Peyer's patch (tissue), 4 donors: ENCODE measurements around the gene GPR183. TPM values are rescaled to one million over a fixed set of nuclear protein-coding genes. Genes with fewer than 3 reads are reported as not detected.

Experiments
- DNase-seq, 3 donors: peaks; one replicate each; pipeline ENCODE4 v3.0.0-alpha.2; 2017 to 2019
- H3K27ac ChIP-seq, 4 donors: fragments of 200-600 bp; sonication (generic); one replicate each; pipeline ENCODE4 v1.5.1; 2016 to 2019
- H3K27me3 ChIP-seq, 2 donors: fragments of 200-600 bp; sonication (generic); one replicate each; pipeline ENCODE4 v1.5.1; 2019
- H3K36me3 ChIP-seq, 3 donors: fragments of 200-600 bp; sonication (generic); one replicate each; pipeline ENCODE4 v1.5.1; 2016 to 2019
- H3K4me1 ChIP-seq, 4 donors: fragments of 200-600 bp; sonication (generic); one replicate each; pipeline ENCODE4 v1.5.1; 2016 to 2019
- H3K4me3 ChIP-seq, 4 donors: fragments of 200-600 bp; sonication (generic); 1 replicate in 3 of 4; 2 replicates in 1 of 4; pipeline ENCODE4 v1.5.1; 2016 to 2019; ENCODE audit warnings: mild to moderate bottlenecking in 1 of 4
- H3K9me3 ChIP-seq, 4 donors: fragments of 200-600 bp; sonication (generic); one replicate each; pipeline ENCODE4 v1.5.1; 2016 to 2019; ENCODE audit warnings: mild to moderate bottlenecking in 1 of 4
- POLR2A ChIP-seq, 2 donors: fragments of 450-650 bp; IDR thresholded peaks; one replicate each; pipeline ENCODE4 v1.5.1; 2017; ENCODE audit warnings: antibody characterized with exemption in 2 of 2, mild to moderate bottlenecking in 2 of 2, moderate library complexity in 2 of 2
- total RNA-seq, 4 donors: library from RNA; depleted of rRNA; stranded (reverse); fragments of >200 nt; gene quantifications; one replicate each; pipeline ENCODE4 v1.1.0, GENCODE V29; 2016
- TF ChIP-seq, protein P1 (sequence below), 6 experiments: fragments of 450-650 bp in 4 of 6; fragments of 200-600 bp in 2 of 6; sonication (generic) in 1 of 6; IDR thresholded peaks; one replicate each; pipeline ENCODE4 v1.5.1; 2017 to 2019; ENCODE audit warnings: antibody characterized with exemption in 6 of 6, mild to moderate bottlenecking in 3 of 6, moderate library complexity in 1 of 6

GPR183 gene
- total RNA-seq, 4 donors from 2014 or later = 1.1 to 24.8 (median 3.9) TPM

GRCh38 chr13:99278843-99279242 lies 28.4 kb downstream of the GPR183 start:
- no peaks in the 10 kb centered on the region for H3K9me3 ChIP-seq
- H3K27me3 ChIP-seq = no peaks in the 10 kb centered on the region
- TF ChIP-seq, protein P1, sequence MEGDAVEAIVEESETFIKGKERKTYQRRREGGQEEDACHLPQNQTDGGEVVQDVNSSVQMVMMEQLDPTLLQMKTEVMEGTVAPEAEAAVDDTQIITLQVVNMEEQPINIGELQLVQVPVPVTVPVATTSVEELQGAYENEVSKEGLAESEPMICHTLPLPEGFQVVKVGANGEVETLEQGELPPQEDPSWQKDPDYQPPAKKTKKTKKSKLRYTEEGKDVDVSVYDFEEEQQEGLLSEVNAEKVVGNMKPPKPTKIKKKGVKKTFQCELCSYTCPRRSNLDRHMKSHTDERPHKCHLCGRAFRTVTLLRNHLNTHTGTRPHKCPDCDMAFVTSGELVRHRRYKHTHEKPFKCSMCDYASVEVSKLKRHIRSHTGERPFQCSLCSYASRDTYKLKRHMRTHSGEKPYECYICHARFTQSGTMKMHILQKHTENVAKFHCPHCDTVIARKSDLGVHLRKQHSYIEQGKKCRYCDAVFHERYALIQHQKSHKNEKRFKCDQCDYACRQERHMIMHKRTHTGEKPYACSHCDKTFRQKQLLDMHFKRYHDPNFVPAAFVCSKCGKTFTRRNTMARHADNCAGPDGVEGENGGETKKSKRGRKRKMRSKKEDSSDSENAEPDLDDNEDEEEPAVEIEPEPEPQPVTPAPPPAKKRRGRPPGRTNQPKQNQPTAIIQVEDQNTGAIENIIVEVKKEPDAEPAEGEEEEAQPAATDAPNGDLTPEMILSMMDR (IDR thresholded peaks at IDR 0.05) = no peak
- TF ChIP-seq POLR2A (IDR thresholded peaks at IDR 0.05) = no peak
- H3K4me1 ChIP-seq = peaks cover 0 to 40% (median 19%) of the 10 kb centered on the region in 4 donors
- no peak for DNase-seq
- no peak overlapping the region for H3K4me3 ChIP-seq
- H3K36me3 ChIP-seq = no peaks in the 10 kb centered on the region
- no peak overlapping the region for H3K27ac ChIP-seq

DNA sequence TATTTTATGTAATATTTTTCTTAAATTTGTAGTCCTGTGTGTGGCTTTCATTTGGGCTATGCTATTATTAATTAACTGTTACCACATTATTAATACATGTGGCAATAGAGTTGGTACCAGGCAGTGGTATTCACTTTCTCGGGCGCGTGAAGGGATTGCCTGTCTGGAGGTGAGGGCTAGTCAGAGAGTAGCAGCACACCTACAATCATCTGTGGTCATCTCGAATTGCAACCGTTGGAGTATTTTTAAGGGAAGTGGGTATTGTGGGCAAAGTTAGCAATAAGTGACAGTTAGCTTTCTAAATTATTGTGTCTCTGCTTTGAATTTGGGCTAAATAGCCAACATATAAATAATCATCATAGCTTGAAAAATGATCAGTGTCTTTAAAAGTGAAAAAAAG lies 29.0 kb downstream of the GPR183 start:
- no peaks in the 10 kb centered on the region for H3K36me3 ChIP-seq
- H3K4me1 ChIP-seq = peaks cover 0 to 34% (median 16%) of the 10 kb centered on the region in 4 donors
- no peak overlapping the region for H3K4me3 ChIP-seq
- H3K27ac ChIP-seq = no peak overlapping the region
- no peaks in the 10 kb centered on the region for H3K9me3 ChIP-seq
- no peaks in the 10 kb centered on the region for H3K27me3 ChIP-seq
- TF ChIP-seq POLR2A (IDR thresholded peaks at IDR 0.05) = no peak
- TF ChIP-seq, protein P1 (IDR thresholded peaks at IDR 0.05) = no peak
- no peak for DNase-seq

GRCh38 chr13:99277629-99278028 lies 29.6 kb downstream of the GPR183 start:
- Histone ChIP-seq H3K27ac (no peak overlapping the region), H3K4me3 (no peak overlapping the region), H3K4me1 (peaks cover 0 to 28% (median 13%) of the 10 kb centered on the region in 4 donors), H3K9me3 (peaks cover 0 to under 1% (median 0%) of the 10 kb centered on the region in 4 donors), H3K27me3 (no peaks in the 10 kb centered on the region), H3K36me3 (no peaks in the 10 kb centered on the region)
- TF ChIP-seq, protein P1 (IDR thresholded peaks at IDR 0.05) = no peak
- no peak for TF ChIP-seq POLR2A (IDR thresholded peaks at IDR 0.05)
- no peak for DNase-seq

DNA sequence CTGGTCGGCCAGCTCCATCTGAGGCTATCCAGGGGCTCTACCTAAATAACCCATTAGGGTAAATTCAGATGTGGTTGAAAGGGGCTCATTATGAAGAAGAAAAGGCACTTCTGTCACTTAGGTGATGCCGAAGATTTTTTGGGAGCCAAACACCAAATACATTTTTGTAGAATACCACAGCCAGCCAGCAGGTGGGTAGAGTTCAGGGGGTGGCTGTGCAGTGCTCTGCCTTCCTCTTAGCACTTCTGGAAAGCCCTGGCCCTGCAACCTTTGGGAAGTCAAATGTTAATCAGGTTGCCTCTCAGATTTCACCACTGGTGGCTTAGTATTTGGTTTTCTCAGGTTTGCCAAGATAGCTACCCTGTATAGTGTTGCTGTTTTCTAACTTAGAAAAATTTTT lies 30.5 kb downstream of the GPR183 start:
- Histone ChIP-seq H3K4me3 (no peak overlapping the region), H3K27me3 (no peaks in the 10 kb centered on the region), H3K36me3 (no peaks in the 10 kb centered on the region), H3K4me1 (peaks cover 0 to 25% (median 8%) of the 10 kb centered on the region in 4 donors), H3K9me3 (peaks cover 0 to 4% (median 0%) of the 10 kb centered on the region in 4 donors), H3K27ac (peak overlapping the region in 1 of 4 donors; percentile 8)
- TF ChIP-seq POLR2A (IDR thresholded peaks at IDR 0.05) = no peak
- TF ChIP-seq, protein P1 (IDR thresholded peaks at IDR 0.05) = peak in 1 of 6 experiments; percentile 7
- DNase-seq = no peak

DNA sequence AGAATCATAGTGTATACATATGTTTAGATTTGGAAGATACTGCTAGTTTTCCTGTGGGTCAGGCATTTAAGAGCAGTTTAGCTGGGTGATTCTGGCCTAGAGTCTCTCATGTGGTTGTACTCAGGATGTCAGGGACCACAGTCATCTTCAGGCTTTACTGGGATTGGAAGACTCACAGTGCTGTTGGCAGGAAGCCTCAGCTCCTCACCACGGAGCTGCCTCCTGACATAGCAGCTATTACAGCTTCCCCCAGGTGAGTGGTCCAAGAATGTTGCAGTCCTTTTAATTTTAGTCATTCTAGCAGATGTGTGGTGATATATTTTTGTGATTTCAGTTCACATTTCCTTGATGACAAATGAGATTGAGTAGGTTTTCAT lies 32.1 kb downstream of the GPR183 start:
- H3K4me3 ChIP-seq = no peak overlapping the region
- peak in 1 of 3 donors; percentile 73 for DNase-seq

More for the DNA sequence above, 32.1 kb downstream of the GPR183 start:
- Histone ChIP-seq H3K9me3 (peaks cover 0 to 4% (median 0%) of the 10 kb centered on the region in 4 donors), H3K4me1 (peaks cover 0 to 19% (median 7%) of the 10 kb centered on the region in 4 donors), H3K27me3 (no peaks in the 10 kb centered on the region), H3K27ac (peak overlapping the region in 2 of 4 donors; percentile 4 to 38), H3K36me3 (no peaks in the 10 kb centered on the region)
- TF ChIP-seq POLR2A (IDR thresholded peaks at IDR 0.05) = no peak
- TF ChIP-seq, protein P1 (IDR thresholded peaks at IDR 0.05) = no peak
